ENCODE data around the gene DESI1.
"Not testable (repeated sequence)": the region's sequence is repeated elsewhere in the genome, so short reads cannot be mapped to it uniquely, and the experiment has no call there.

The DESI1 gene

DNA sequence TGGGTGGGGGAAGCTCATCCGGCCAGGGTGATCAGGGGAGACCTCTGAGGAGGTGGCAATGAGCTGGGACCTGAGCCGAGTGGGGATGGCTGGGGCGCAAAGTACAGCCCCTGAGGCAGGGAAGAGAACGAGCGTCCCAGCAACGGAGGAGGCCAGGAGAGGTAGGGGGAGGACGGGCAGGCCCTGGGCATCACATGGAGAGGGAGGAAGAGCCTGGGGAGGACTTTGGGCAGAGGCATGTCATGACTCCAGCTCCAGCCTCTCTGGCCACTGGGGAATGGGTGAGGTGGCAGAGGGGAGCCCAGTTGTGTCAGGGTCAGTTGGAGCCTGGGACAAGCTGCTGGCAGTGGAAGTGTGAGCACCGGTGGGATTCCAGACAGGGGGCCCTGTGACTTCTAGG lies 42.7 kb downstream of the DESI1 start:
- H3K27ac ChIP-seq = no peak overlapping the region
- H3K4me3 ChIP-seq (ENCODE audit: low read depth, low read length) = no peak overlapping the region
- H3K79me2 ChIP-seq = no peaks in the 10 kb centered on the region
- H3K27me3 ChIP-seq (ENCODE audit: control insufficient read depth, insufficient read depth, low read length) = no peaks in the 10 kb centered on the region
- TF ChIP-seq, protein P1, sequence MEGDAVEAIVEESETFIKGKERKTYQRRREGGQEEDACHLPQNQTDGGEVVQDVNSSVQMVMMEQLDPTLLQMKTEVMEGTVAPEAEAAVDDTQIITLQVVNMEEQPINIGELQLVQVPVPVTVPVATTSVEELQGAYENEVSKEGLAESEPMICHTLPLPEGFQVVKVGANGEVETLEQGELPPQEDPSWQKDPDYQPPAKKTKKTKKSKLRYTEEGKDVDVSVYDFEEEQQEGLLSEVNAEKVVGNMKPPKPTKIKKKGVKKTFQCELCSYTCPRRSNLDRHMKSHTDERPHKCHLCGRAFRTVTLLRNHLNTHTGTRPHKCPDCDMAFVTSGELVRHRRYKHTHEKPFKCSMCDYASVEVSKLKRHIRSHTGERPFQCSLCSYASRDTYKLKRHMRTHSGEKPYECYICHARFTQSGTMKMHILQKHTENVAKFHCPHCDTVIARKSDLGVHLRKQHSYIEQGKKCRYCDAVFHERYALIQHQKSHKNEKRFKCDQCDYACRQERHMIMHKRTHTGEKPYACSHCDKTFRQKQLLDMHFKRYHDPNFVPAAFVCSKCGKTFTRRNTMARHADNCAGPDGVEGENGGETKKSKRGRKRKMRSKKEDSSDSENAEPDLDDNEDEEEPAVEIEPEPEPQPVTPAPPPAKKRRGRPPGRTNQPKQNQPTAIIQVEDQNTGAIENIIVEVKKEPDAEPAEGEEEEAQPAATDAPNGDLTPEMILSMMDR (IDR thresholded peaks at IDR 0.05) = no peak
- H2AFZ ChIP-seq = no peak overlapping the region
- peaks cover 3% of the 10 kb centered on the region for H3K4me1 ChIP-seq
- H3K36me3 ChIP-seq (ENCODE audit: control insufficient read depth, insufficient read depth, low read length) = no peaks in the 10 kb centered on the region
- no peaks in the 10 kb centered on the region for H3K9me3 ChIP-seq (ENCODE audit: control insufficient read depth, low read length)
- no peak overlapping the region for H3K4me2 ChIP-seq (ENCODE audit: low read length)
- no peak overlapping the region for H3K9ac ChIP-seq

DNA sequence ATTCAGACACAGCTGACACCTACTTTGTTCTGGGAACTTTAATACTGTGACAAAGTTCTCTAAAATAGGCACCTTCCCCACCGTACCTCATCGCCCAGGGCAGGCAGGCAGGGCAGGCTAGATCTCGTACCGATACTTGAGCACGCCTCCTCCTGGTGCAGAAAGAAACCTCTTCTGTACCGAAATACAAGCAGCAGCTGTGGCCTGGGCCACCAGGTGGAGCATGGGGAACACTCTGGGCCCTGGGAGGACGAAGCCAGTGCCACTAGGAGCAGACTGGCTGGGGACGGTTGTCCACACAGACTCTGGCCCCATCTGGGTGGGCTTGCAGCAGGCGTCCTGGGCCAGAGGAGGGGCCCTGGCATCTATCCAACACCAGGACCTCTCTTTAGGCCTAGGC lies 44.0 kb downstream of the DESI1 start:
- Histone ChIP-seq H3K9me3 (ENCODE audit: control insufficient read depth, low read length) (no peaks in the 10 kb centered on the region), H3K27me3 (ENCODE audit: control insufficient read depth, insufficient read depth, low read length) (no peaks in the 10 kb centered on the region), H3K9ac (no peak overlapping the region), H3K27ac (no peak overlapping the region), H2AFZ (no peak overlapping the region), H3K4me3 (ENCODE audit: low read depth, low read length) (no peak overlapping the region), H3K36me3 (ENCODE audit: control insufficient read depth, insufficient read depth, low read length) (no peaks in the 10 kb centered on the region), H3K4me2 (ENCODE audit: low read length) (no peak overlapping the region), H3K79me2 (no peaks in the 10 kb centered on the region), H3K4me1 (peaks cover 3% of the 10 kb centered on the region)
- TF ChIP-seq, protein P1 (IDR thresholded peaks at IDR 0.05) = peak; percentile 58

DNA sequence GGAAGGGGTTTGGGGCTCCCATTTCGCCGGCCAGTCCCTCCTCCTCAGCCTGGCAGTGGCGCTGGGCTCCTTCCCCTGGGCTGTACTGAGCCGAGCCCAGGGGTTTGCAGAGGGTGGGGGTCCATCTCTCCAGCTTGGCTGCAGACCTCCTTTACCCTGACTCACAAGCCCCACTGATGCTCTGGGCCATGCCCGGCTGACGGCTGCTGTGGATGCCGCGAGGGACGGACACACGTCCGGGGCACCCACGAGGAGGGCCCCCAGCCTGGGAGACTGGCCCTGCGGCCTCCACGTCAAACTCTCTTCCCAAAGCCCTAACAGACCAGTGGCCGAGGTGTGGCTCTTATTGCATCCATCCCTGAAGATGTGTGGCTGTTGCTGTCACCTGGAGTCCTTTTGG lies 45.3 kb downstream of the DESI1 start:
- Histone ChIP-seq H3K27me3 (ENCODE audit: control insufficient read depth, insufficient read depth, low read length) (no peaks in the 10 kb centered on the region), H3K4me2 (ENCODE audit: low read length) (no peak overlapping the region), H3K27ac (no peak overlapping the region), H3K36me3 (ENCODE audit: control insufficient read depth, insufficient read depth, low read length) (no peaks in the 10 kb centered on the region), H3K4me3 (ENCODE audit: low read depth, low read length) (no peak overlapping the region), H3K79me2 (no peaks in the 10 kb centered on the region), H3K9me3 (ENCODE audit: control insufficient read depth, low read length) (no peaks in the 10 kb centered on the region), H3K4me1 (peaks cover 3% of the 10 kb centered on the region), H3K9ac (no peak overlapping the region), H2AFZ (no peak overlapping the region)
- TF ChIP-seq, protein P1 (IDR thresholded peaks at IDR 0.05) = no peak

DNA sequence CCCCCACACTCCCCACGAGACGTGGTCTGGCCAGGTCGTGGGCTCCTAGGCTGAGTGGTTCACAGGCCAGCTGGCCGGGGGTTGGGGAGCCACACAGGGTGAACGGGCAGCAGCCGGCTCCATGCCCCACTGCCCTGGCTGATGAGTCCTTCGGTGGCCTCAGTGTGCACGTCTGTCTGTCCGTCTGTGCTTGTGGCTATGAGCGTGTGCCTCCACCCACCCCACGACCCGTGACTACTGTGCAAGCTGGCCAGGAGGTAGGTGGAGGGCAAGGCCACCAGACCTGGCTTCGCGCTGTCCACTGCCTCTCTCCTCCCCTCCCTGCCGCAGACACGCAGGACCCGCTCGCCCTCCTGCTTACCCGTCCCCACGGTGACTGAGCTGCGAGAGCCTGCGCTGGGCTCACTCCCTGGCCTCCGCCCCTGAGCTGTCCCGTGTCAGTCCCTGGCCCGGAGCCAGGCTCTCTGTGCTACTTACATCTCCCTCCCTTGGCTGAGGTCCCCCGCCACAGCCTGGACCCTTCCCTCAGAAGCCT lies 45.9 kb downstream of the DESI1 start:
- no peak overlapping the region for H3K9ac ChIP-seq
- H3K9me3 ChIP-seq (ENCODE audit: control insufficient read depth, low read length) = no peaks in the 10 kb centered on the region
- no peaks in the 10 kb centered on the region for H3K79me2 ChIP-seq
- H3K4me3 ChIP-seq (ENCODE audit: low read depth, low read length) = no peak overlapping the region
- no peaks in the 10 kb centered on the region for H3K36me3 ChIP-seq (ENCODE audit: control insufficient read depth, insufficient read depth, low read length)
- peaks cover 3% of the 10 kb centered on the region for H3K4me1 ChIP-seq
- TF ChIP-seq, protein P1 (IDR thresholded peaks at IDR 0.05) = no peak
- no peak overlapping the region for H2AFZ ChIP-seq
- H3K27ac ChIP-seq = no peak overlapping the region
- no peak overlapping the region for H3K4me2 ChIP-seq (ENCODE audit: low read length)
- no peaks in the 10 kb centered on the region for H3K27me3 ChIP-seq (ENCODE audit: control insufficient read depth, insufficient read depth, low read length)

DNA sequence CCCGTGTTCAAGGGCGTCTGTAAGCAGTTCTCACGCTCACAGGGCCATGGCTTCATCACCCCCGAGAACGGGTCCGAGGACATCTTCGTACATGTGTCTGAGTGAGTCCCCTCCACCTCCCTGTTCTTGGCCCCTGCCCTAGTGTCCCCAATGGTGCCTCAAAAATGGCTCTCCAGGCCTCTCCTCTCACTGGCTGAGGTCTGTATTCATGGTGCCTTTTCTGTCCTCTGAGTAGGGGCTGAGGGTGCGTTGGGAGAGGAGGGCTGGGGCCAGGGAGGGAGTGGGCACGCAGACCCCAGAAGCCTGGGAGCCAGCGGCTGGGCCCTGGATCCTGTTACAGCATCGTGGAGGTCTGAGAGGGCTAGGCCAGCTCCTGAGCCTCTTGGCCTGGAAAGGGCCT lies 47.2 kb downstream of the DESI1 start:
- Histone ChIP-seq H3K36me3 (ENCODE audit: control insufficient read depth, insufficient read depth, low read length) (no peaks in the 10 kb centered on the region), H3K4me3 (ENCODE audit: low read depth, low read length) (no peak overlapping the region), H3K4me2 (ENCODE audit: low read length) (no peak overlapping the region), H3K4me1 (peaks cover 3% of the 10 kb centered on the region), H3K27ac (no peak overlapping the region), H3K9ac (no peak overlapping the region), H3K9me3 (ENCODE audit: control insufficient read depth, low read length) (no peaks in the 10 kb centered on the region), H3K79me2 (no peaks in the 10 kb centered on the region), H2AFZ (no peak overlapping the region), H3K27me3 (ENCODE audit: control insufficient read depth, insufficient read depth, low read length) (no peaks in the 10 kb centered on the region)
- TF ChIP-seq, protein P1 (IDR thresholded peaks at IDR 0.05) = no peak

DNA sequence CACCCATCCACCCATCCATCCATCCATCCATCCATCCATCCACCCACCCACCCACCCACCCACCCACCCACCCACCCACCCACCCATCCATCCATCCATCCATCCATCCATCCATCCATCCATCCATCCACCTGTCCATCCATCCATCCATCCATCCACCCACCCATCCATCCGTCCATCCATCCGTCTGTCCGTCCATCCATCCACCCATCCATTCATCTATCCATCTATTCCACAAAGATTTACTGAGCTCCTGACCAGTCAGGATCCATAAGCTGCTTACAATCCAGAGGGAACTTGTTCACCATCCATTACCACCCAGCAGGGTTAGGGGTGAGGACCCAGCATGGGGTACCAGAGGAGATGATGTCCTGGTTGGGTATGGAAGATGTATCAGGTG lies 48.5 kb downstream of the DESI1 start:
- not testable (repeated sequence) for H3K36me3 ChIP-seq (ENCODE audit: control insufficient read depth, insufficient read depth, low read length); H3K4me2 ChIP-seq (ENCODE audit: low read length); H2AFZ ChIP-seq; H3K9ac ChIP-seq; H3K9me3 ChIP-seq (ENCODE audit: control insufficient read depth, low read length); H3K27ac ChIP-seq; H3K4me1 ChIP-seq; H3K27me3 ChIP-seq (ENCODE audit: control insufficient read depth, insufficient read depth, low read length); H3K79me2 ChIP-seq; H3K4me3 ChIP-seq (ENCODE audit: low read depth, low read length)

Measured in parathyroid adenoma (tissue), 2 donors.